ENCODE data around the gene ARHGAP28. TPM values are rescaled to one million over a fixed set of nuclear protein-coding genes. Genes with fewer than 3 reads are reported as not detected.
"Not testable (repeated sequence)": the region's sequence is repeated elsewhere in the genome, so short reads cannot be mapped to it uniquely, and the experiment has no call there.

The ARHGAP28 gene
- total RNA-seq, 1 experiment from 2014 or later: 0.41 TPM

- Histone ChIP-seq H3K9me3 (ENCODE audit: control insufficient read depth, insufficient read depth, low read depth, low read length) (no peaks in the 10 kb centered on the region), H3K27me3 (ENCODE audit: control insufficient read depth, insufficient read depth, low read length) (no peaks in the 10 kb centered on the region), H3K36me3 (ENCODE audit: control insufficient read depth, insufficient read depth, low read length) (no peaks in the 10 kb centered on the region), H3K4me1 (ENCODE audit: control insufficient read depth, insufficient read depth, low read length) (no peaks in the 10 kb centered on the region), H3K27ac (ENCODE audit: low read length) (no peak overlapping the region), H3K4me3 (ENCODE audit: low read depth in 2 of 2, low read length in 2 of 2) (no peak overlapping the region)
- ChIA-PET POLR2A (no interaction called here), CTCF (no interaction called here)
- BruUV-seq (replicated peaks): no TSS peak
- intact Hi-C loops (cut with micrococcal nuclease; ENCODE audit: unreplicated experiment): no loop called here
- TF ChIP-seq TCF7L2 (IDR thresholded peaks at IDR 0.05; ENCODE audit: low read depth, low read length) (no peak), CTCF (IDR thresholded peaks at IDR 0.05) (no peak), POLR2AphosphoS5 (IDR thresholded peaks at IDR 0.05; ENCODE audit: low read depth, low read length) (no peak), REST (IDR thresholded peaks at IDR 0.05; ENCODE audit: insufficient read depth in 1 of 2, low read depth in 2 of 2, low read length in 1 of 2) (no peak), SIN3A (IDR thresholded peaks at IDR 0.05; ENCODE audit: borderline replicate concordance, insufficient read depth, low read depth, low read length) (no peak)
- in situ Hi-C loops (cut with HindIII; ENCODE audit: low pct_unique_long_range_greater_than_20kb, low sequenced_read_pairs): no loop called here
- ATAC-seq (no peak), DNase-seq (ENCODE audit: low read depth, low spot score) (no peak)
Measured at GRCh38 chr18:6798896-6799295, 69.4 kb downstream of the ARHGAP28 start.

GRCh38 chr18:6800309-6800708, 70.8 kb downstream of the ARHGAP28 start:
- ATAC-seq; BruUV-seq (replicated peaks); in situ Hi-C loops (cut with HindIII; ENCODE audit: low pct_unique_long_range_greater_than_20kb, low sequenced_read_pairs): not testable (repeated sequence)

GRCh38 chr18:6807515-6808257, 78.2 kb downstream of the ARHGAP28 start:
- no peak for ATAC-seq
- H3K36me3 ChIP-seq (ENCODE audit: control insufficient read depth, insufficient read depth, low read length): no peaks in the 10 kb centered on the region
- BruUV-seq (replicated peaks): no TSS peak
- DNase-seq (ENCODE audit: low read depth, low spot score): no peak
- ChIA-PET POLR2A (no interaction called here), CTCF (no interaction called here)
- H3K4me1 ChIP-seq (ENCODE audit: control insufficient read depth, insufficient read depth, low read length): no peaks in the 10 kb centered on the region
- TF ChIP-seq POLR2AphosphoS5 (IDR thresholded peaks at IDR 0.05; ENCODE audit: low read depth, low read length): no peak
- no peak for TF ChIP-seq TCF7L2 (IDR thresholded peaks at IDR 0.05; ENCODE audit: low read depth, low read length)
- no peak for TF ChIP-seq SIN3A (IDR thresholded peaks at IDR 0.05; ENCODE audit: borderline replicate concordance, insufficient read depth, low read depth, low read length)
- no peak for TF ChIP-seq CTCF (IDR thresholded peaks at IDR 0.05)
- TF ChIP-seq REST (IDR thresholded peaks at IDR 0.05; ENCODE audit: insufficient read depth in 1 of 2, low read depth in 2 of 2, low read length in 1 of 2): no peak
- in situ Hi-C loops (cut with HindIII; ENCODE audit: low pct_unique_long_range_greater_than_20kb, low sequenced_read_pairs) (no loop called here), intact Hi-C loops (cut with micrococcal nuclease; ENCODE audit: unreplicated experiment) (no loop called here)
- H3K27me3 ChIP-seq (ENCODE audit: control insufficient read depth, insufficient read depth, low read length): no peaks in the 10 kb centered on the region
- H3K27ac ChIP-seq (ENCODE audit: low read length): no peak overlapping the region
- H3K9me3 ChIP-seq (ENCODE audit: control insufficient read depth, insufficient read depth, low read depth, low read length): no peaks in the 10 kb centered on the region
- H3K4me3 ChIP-seq (ENCODE audit: low read depth in 2 of 2, low read length in 2 of 2): no peak overlapping the region

More at GRCh38 chr18:6800309-6800708, 70.8 kb downstream of the ARHGAP28 start:
- H3K36me3 ChIP-seq (ENCODE audit: control insufficient read depth, insufficient read depth, low read length); H3K27ac ChIP-seq (ENCODE audit: low read length); DNase-seq (ENCODE audit: low read depth, low spot score); H3K9me3 ChIP-seq (ENCODE audit: control insufficient read depth, insufficient read depth, low read depth, low read length); H3K27me3 ChIP-seq (ENCODE audit: control insufficient read depth, insufficient read depth, low read length); CTCF ChIA-PET; H3K4me3 ChIP-seq (ENCODE audit: low read depth in 2 of 2, low read length in 2 of 2); intact Hi-C loops (cut with micrococcal nuclease; ENCODE audit: unreplicated experiment); H3K4me1 ChIP-seq (ENCODE audit: control insufficient read depth, insufficient read depth, low read length); POLR2A ChIA-PET: not testable (repeated sequence)
